Thyroid gland (tissue), 4 donors: ENCODE measurements around the gene CEP85. TPM values are rescaled to one million over a fixed set of nuclear protein-coding genes. Genes with fewer than 3 reads are reported as not detected.

Experiments
- DNase-seq, 2 donors: peaks; one replicate each; pipeline ENCODE4 v3.0.0-alpha.2; 2019
- H3K27ac ChIP-seq, 3 donors: fragments of 200-600 bp; sonication (generic); 1 replicate in 2 of 3; 2 replicates in 1 of 3; pipeline ENCODE4 v1.5.1; 2016 to 2019; ENCODE audit warnings: mild to moderate bottlenecking in 1 of 3, moderate library complexity in 1 of 3
- H3K27me3 ChIP-seq: fragments of 200-600 bp; sonication (generic); one replicate; pipeline ENCODE4 v1.5.1; 2019
- H3K36me3 ChIP-seq, 2 donors: fragments of 200-600 bp; sonication (generic); one replicate each; pipeline ENCODE4 v1.5.1; 2016 to 2019
- H3K4me1 ChIP-seq, 2 donors: fragments of 200-600 bp; sonication (generic); one replicate each; pipeline ENCODE4 v1.5.1; 2017 to 2019
- H3K4me3 ChIP-seq, 3 donors: fragments of 200-600 bp; sonication (generic); replicated peaks in 1 of 3; 1 replicate in 2 of 3; 2 replicates in 1 of 3; pipeline ENCODE4 v1.5.1; 2016; ENCODE audit warnings: mild to moderate bottlenecking in 1 of 3
- H3K9me3 ChIP-seq: fragments of 200-600 bp; sonication (generic); one replicate; pipeline ENCODE4 v1.5.1; 2017
- CTCF ChIP-seq, 6 experiments: fragments of 200-600 bp in 3 of 6; fragments of 450-650 bp in 3 of 6; sonication (generic) in 3 of 6; IDR thresholded peaks; one replicate each; pipeline ENCODE4 v1.5.1; 2016 to 2019; ENCODE audit warnings: antibody characterized with exemption in 6 of 6, mild to moderate bottlenecking in 2 of 6, inconsistent platforms in 1 of 6, moderate library complexity in 1 of 6
- POLR2A ChIP-seq, 2 donors: fragments of 450-650 bp; IDR thresholded peaks; one replicate each; pipeline ENCODE4 v1.6.1; 2017; ENCODE audit warnings: antibody characterized with exemption in 2 of 2, mild to moderate bottlenecking in 2 of 2, moderate library complexity in 1 of 2
- WGBS, 2 donors: methylation state at CpG; one replicate each; pipeline ENCODE4 v1.1.5; 2017; 5-methylcytosine and 5-hydroxymethylcytosine counted together
- intact Hi-C: fragments of 100-400 bp; cut with DNase I; formaldehyde crosslinking; loops from one replicate; pipeline ENCODE4 v1.15.1; 2023
- total RNA-seq, 4 donors: library from RNA; depleted of rRNA; stranded (reverse); fragments of >200 nt; gene quantifications; one replicate each; pipeline ENCODE4 v1.2.3, GENCODE V29; 2016

Gene CEP85
- total RNA-seq, 4 donors from 2014 or later, result 16.0 to 27.0 (median 17.0) TPM

DNA sequence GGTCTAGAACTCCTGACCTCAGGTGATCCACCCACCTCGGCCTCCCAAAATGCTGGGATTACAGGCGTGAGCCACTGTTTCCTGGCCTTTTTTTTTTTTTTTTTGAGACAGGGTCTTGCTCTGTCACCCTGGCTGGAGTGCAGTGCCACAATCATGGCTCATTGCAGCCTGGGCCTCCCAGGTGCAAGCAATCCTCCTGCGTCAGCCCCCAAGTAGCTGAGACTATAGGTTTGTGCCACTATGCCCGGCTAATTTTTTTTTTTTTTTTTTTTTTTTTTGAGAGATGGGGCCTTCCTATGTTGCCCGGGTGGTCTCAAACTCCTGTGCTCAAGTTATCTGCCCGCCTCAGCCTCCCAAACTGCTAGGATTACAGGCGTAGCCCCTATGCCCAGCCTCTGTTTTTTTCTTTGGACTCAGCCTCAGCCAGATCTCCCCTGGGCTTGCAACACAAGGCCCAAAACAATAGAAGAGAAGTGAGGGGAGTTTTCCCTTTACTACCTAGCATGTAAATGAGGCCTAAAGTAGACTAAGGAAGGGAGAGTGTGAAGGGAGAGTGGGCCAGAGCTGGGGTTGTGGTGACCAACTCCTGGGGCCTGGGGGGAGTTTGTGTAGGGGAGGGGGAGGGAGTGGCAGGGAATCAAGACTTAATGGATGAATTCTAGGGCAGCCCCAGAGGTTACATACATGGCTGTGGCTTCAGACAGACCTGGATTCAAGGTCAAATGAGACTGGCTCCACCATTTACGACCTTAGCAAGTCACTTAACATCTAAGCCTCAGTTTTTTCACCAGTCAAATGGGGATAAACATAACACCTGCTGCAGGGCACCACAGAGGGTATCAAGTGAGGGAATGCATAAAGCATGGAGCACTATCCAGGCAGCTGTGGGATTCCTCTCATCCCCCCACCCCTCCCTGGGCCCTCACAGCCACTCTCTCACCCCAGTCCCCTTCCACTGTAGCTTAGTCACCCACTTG is 82.2 kb downstream of the CEP85 start:
- Histone ChIP-seq H3K9me3 (no peaks in the 10 kb centered on the region), H3K4me1 (peaks cover 0 to 2% of the 10 kb centered on the region in 2 donors), H3K36me3 (no peaks in the 10 kb centered on the region), H3K27me3 (no peaks in the 10 kb centered on the region), H3K4me3 (no peak overlapping the region), H3K27ac (no peak overlapping the region)
- WGBS, 2 donors, result 82 to 85% methylated on average over 8 of the region's 8 CpGs
- intact Hi-C loops, result no loop called here
- no peak for TF ChIP-seq CTCF (IDR thresholded peaks at IDR 0.05)
- no peak for TF ChIP-seq POLR2A (IDR thresholded peaks at IDR 0.05)
- DNase-seq, result no peak

DNA sequence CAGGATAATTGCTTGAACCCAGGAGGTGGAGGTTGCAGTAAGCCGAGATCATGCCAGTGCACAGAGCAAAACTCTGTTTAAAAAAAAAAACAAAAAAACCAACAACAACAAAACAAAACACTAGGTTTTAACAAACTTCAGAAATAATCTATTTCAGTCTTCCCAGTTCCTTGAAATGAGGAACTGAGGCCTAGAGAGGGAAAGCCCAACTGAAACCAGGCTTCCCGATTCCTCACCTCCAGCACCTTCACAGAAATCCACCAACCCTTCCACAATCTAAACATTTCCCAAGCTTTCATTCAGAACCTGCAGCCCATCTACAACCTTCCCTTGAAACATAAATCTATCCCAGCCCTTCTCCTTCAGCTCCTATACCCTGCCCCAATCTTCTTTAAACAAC is 83.1 kb downstream of the CEP85 start:
- H3K9me3 ChIP-seq, result no peaks in the 10 kb centered on the region
- H3K4me1 ChIP-seq, result peaks cover 0 to 8% of the 10 kb centered on the region in 2 donors
- DNase-seq, result no peak
- H3K27ac ChIP-seq, result no peak overlapping the region
- H3K27me3 ChIP-seq, result no peaks in the 10 kb centered on the region
- WGBS, 2 donors, result 90% methylated on average over 2 of the region's 2 CpGs
- H3K4me3 ChIP-seq, result no peak overlapping the region
- TF ChIP-seq POLR2A (IDR thresholded peaks at IDR 0.05) (no peak), CTCF (IDR thresholded peaks at IDR 0.05) (no peak)
- intact Hi-C loops, result no loop called here
- no peaks in the 10 kb centered on the region for H3K36me3 ChIP-seq

DNA sequence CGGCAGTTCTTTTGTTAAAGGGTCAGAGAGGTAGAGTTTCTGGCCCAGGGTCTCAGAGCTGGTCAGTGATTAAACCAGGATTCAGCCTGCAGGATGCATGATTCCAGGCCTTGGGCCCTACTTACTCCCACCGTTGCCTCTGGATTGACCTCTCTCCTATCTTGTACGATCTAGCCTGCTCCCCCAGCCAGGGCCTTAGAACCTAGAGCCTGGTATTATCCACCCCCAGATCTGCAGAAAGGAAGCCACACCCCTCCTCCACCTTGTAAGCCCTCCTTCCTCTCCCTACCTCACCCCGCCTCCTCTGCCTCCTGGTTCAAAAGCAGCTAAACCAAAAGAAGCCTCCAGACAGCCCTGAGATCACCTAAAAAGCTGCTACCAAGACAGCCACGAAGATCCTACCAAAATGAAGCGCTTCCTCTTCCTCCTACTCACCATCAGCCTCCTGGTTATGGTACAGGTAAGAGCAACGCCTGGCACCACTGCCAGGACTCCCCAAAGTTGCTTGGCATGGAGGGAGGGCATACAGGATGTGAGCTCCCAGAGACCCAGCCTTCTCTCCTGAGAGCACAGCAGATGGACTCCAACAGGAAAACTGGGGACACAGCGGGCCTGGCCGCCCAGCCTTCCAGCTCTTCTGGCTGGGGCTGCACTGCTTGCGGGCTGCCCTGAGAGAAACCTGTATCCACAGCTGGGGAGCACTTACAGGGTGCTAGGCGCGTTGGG is 83.8 kb downstream of the CEP85 start, which contains the start of gene CD52:
Gene CD52, plus strand, starts transcription at position 347 of the 726 bp plus-strand sequence. Its CDS starts 60 bp downstream, at position 407.
- H3K9me3 ChIP-seq, result no peaks in the 10 kb centered on the region
- H3K4me3 ChIP-seq, result no peak within 1 kb of the TSS
- H3K36me3 ChIP-seq, result no peaks in the 10 kb centered on the region
- 72 to 83% methylated on average over 12 of the region's 12 CpGs for WGBS, 2 donors
- H3K27ac ChIP-seq, result no peak within 1 kb of the TSS
- no peak for TF ChIP-seq POLR2A (IDR thresholded peaks at IDR 0.05)
- no peak for TF ChIP-seq CTCF (IDR thresholded peaks at IDR 0.05)
- DNase-seq, result no peak
- no peaks in the 10 kb centered on the region for H3K27me3 ChIP-seq
- peaks cover 0 to 8% of the 10 kb centered on the region in 2 donors for H3K4me1 ChIP-seq
- intact Hi-C loops, result no loop called here

DNA sequence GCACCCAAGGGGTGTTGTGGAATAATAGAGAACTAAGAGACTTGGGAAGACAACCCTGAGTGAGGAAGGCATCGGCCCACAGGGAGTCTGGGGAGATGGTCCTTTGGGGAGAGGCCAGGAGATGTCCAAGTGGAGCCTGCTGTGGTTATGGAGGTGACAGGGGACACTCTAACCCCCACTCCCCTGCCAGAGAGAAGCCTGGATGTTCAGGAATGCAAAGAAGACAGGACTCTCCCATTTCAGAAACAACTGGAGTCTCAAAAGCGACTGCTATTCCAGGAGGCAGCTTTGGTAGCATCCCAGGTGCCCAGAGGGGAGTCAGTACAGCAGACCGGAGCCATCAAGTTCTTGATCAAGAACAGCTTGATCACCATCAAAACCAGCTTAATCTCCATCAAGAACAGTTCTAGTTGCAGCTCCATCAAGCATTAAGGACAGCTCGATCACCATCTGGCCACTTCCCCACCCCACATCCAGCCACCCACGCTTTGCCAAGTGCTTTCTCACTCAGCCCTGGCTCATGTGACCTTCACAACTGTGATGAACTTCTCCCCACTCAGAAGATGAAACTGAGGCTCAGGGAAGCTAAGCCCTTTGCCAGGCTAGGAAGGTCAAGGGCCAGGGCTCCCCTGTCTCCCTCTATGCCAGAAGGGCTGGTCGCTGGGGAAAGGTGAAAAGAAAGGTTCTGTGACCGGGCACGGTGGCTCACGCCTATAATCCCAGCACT is 84.5 kb downstream of the CEP85 start:
- no peak for DNase-seq
- H3K4me3 ChIP-seq, result no peak overlapping the region
- H3K4me1 ChIP-seq, result peaks cover 0 to 8% of the 10 kb centered on the region in 2 donors
- no peak overlapping the region for H3K27ac ChIP-seq
- TF ChIP-seq CTCF (IDR thresholded peaks at IDR 0.05) (no peak), POLR2A (IDR thresholded peaks at IDR 0.05) (no peak)
- 80 to 88% methylated on average over 9 of the region's 9 CpGs for WGBS, 2 donors
- intact Hi-C loops, result no loop called here
- H3K27me3 ChIP-seq, result no peaks in the 10 kb centered on the region
- no peaks in the 10 kb centered on the region for H3K36me3 ChIP-seq
- no peaks in the 10 kb centered on the region for H3K9me3 ChIP-seq
